Adrenal gland (tissue), 12 donors: ENCODE data around the gene RBFOX1. TPM values are rescaled to one million over a fixed set of nuclear protein-coding genes. Genes with fewer than 3 reads are reported as not detected.

Experiments
- DNase-seq, 7 donors: peaks; one replicate each; pipeline ENCODE4 v3.0.0-alpha.2; 2019 to 2020
- H3K27ac ChIP-seq, 5 donors: fragments of 200-600 bp; sonication (generic) in 4 of 5; 1 replicate in 3 of 5; 2 replicates in 2 of 5; pipeline versions ENCODE4 v1.5.1 to v1.8.0; 2016 to 2020; ENCODE audit warnings: mild to moderate bottlenecking in 1 of 5
- H3K27me3 ChIP-seq: fragments of 200-600 bp; 2 replicates; pipeline ENCODE4 v1.8.0; 2021
- H3K36me3 ChIP-seq, 2 donors: fragments of 200-600 bp; replicated peaks in 1 of 2; 1 replicate in 1 of 2; 2 replicates in 1 of 2; pipeline versions ENCODE4 v1.5.1 to v1.8.0; 2018 to 2022
- H3K4me1 ChIP-seq, 2 donors: fragments of 200-600 bp; replicated peaks in 1 of 2; 1 replicate in 1 of 2; 2 replicates in 1 of 2; pipeline versions ENCODE4 v1.5.1 to v1.8.0; 2018 to 2021
- H3K4me3 ChIP-seq, 4 donors: fragments of 200-600 bp; sonication (generic) in 3 of 4; one replicate each; pipeline ENCODE4 v1.5.1; 2016 to 2018
- H3K9me3 ChIP-seq, 3 donors: fragments of 200-600 bp; sonication (generic) in 1 of 3; replicated peaks in 1 of 3; 1 replicate in 2 of 3; 2 replicates in 1 of 3; pipeline versions ENCODE4 v1.5.1 to v1.8.0; 2016 to 2021
- CTCF ChIP-seq, 6 experiments: fragments of 450-650 bp in 4 of 6; fragments of 200-600 bp in 2 of 6; sonication (generic) in 1 of 6; IDR thresholded peaks; 1 replicate in 5 of 6; 2 replicates in 1 of 6; pipeline versions ENCODE4 v1.5.1 to v1.8.0; 2016 to 2021; ENCODE audit warnings: antibody characterized with exemption in 6 of 6, mild to moderate bottlenecking in 2 of 6, moderate library complexity in 1 of 6
- POLR2A ChIP-seq, 2 donors: fragments of 450-650 bp; IDR thresholded peaks; one replicate each; pipeline ENCODE4 v1.6.1; 2017; ENCODE audit warnings: antibody characterized with exemption in 2 of 2, mild to moderate bottlenecking in 2 of 2, moderate library complexity in 1 of 2
- WGBS, 4 donors: extraction: QIAGEN DNeasy Blood & Tissue Kit in 2 of 4; methylation state at CpG; one replicate each; pipeline versions ENCODE4 v1.1.5 to v1.1.7; 2013 to 2017; 5-methylcytosine and 5-hydroxymethylcytosine counted together
- intact Hi-C, 2 donors: fragments of 100-400 bp; cut with DNase I; formaldehyde crosslinking; loops; one replicate each; pipeline versions ENCODE4 v1.14.1 to v1.15.0; 2022 to 2023
- polyA plus RNA-seq, 3 donors: library from polyadenylated mRNA; stranded (reverse); fragments of 200-250 nt in 2 of 3; fragments of 350-450 nt in 1 of 3; fragmentation: Illumina TruSeq in 1 of 3; extraction: RNeasy Lipid Tissue Mini Kit (QIAGEN cat#74804) in 1 of 3; gene quantifications; one replicate each; pipeline ENCODE4 v1.2.3, GENCODE V29; 2013 to 2014
- total RNA-seq, 9 donors: library from RNA; depleted of rRNA in 4 of 9; stranded (reverse); fragments of >200 nt in 4 of 9; fragments of 120-200 nt in 1 of 9; fragmentation: NEBNext Ultra II Directional in 1 of 9; extraction: Animal tissue kit (Norgen Biotek cat#: 25700) in 1 of 9; gene quantifications; one replicate each; pipeline versions ENCODE4 v1.1.0 to v1.2.4, GENCODE V29; 2013 to 2023
- donor health status: healthy with polysubstance abuse.
- donor health status: Bipolar disorder and iron deficiency.
- donor health status: DM: yes; HTN: yes; CAD: no.
- donor health status: DM: no; HTN: no; CAD: no.
- donor health status: DM: no; HTN: no; CAD: no.
- donor health status: DM: yes; HTN: yes; CAD: no.

The RBFOX1 gene
- total and polyA plus RNA-seq, 12 donors: 0.19 to 6.3 (median 0.71) TPM; not detected in 4

- Histone ChIP-seq H3K4me1 (no peaks in the 10 kb centered on the region), H3K27ac (no peak overlapping the region), H3K36me3 (no peaks in the 10 kb centered on the region), H3K4me3 (no peak overlapping the region), H3K9me3 (no peaks in the 10 kb centered on the region), H3K27me3 (no peaks in the 10 kb centered on the region)
- TF ChIP-seq CTCF (IDR thresholded peaks at IDR 0.05) (no peak), POLR2A (IDR thresholded peaks at IDR 0.05) (no peak)
- DNase-seq: no peak
- intact Hi-C loops: no loop called here
- 45 to 52% (median 48%) methylated on average over 6 of the region's 6 CpGs for WGBS, 4 donors
Measured at GRCh38 chr16:7644176-7644575, 311.5 kb downstream of the RBFOX1 start.

- no peak overlapping the region for H3K27ac ChIP-seq
- no peak for TF ChIP-seq POLR2A (IDR thresholded peaks at IDR 0.05)
- TF ChIP-seq CTCF (IDR thresholded peaks at IDR 0.05): no peak
- H3K27me3 ChIP-seq: no peaks in the 10 kb centered on the region
- H3K4me3 ChIP-seq: no peak overlapping the region
- no peak for DNase-seq
- H3K9me3 ChIP-seq: no peaks in the 10 kb centered on the region
- 55 to 72% (median 64%) methylated on average over 5 of the region's 5 CpGs for WGBS, 4 donors
- intact Hi-C loops: no loop called here
- no peaks in the 10 kb centered on the region for H3K4me1 ChIP-seq
- no peaks in the 10 kb centered on the region for H3K36me3 ChIP-seq
Measured at GRCh38 chr16:7644811-7645210, 312.2 kb downstream of the RBFOX1 start.

GRCh38 chr16:7646821-7647500 lies 314.3 kb downstream of the RBFOX1 start:
- Histone ChIP-seq H3K36me3 (no peaks in the 10 kb centered on the region), H3K4me3 (no peak overlapping the region), H3K27me3 (no peaks in the 10 kb centered on the region), H3K4me1 (no peaks in the 10 kb centered on the region), H3K27ac (no peak overlapping the region), H3K9me3 (no peaks in the 10 kb centered on the region)
- WGBS, 4 donors: 29 to 54% (median 38%) methylated on average over 7 of the region's 7 CpGs
- intact Hi-C loops: no loop called here
- no peak for DNase-seq
- no peak for TF ChIP-seq POLR2A (IDR thresholded peaks at IDR 0.05)
- TF ChIP-seq CTCF (IDR thresholded peaks at IDR 0.05): no peak

GRCh38 chr16:7650431-7650830 lies 317.8 kb downstream of the RBFOX1 start:
- intact Hi-C loops: no loop called here
- TF ChIP-seq POLR2A (IDR thresholded peaks at IDR 0.05): no peak
- TF ChIP-seq CTCF (IDR thresholded peaks at IDR 0.05): no peak
- no peak overlapping the region for H3K27ac ChIP-seq
- H3K4me1 ChIP-seq: no peaks in the 10 kb centered on the region
- no peak for DNase-seq
- H3K4me3 ChIP-seq: no peak overlapping the region
- no peaks in the 10 kb centered on the region for H3K27me3 ChIP-seq
- H3K36me3 ChIP-seq: no peaks in the 10 kb centered on the region
- H3K9me3 ChIP-seq: no peaks in the 10 kb centered on the region
- 55 to 70% (median 63%) methylated on average over 4 of the region's 4 CpGs for WGBS, 4 donors
